Tibial nerve (tissue), 4 donors: ENCODE measurements around the gene EPS8L1. TPM values are rescaled to one million over a fixed set of nuclear protein-coding genes. Genes with fewer than 3 reads are reported as not detected.

Experiments used
- DNase-seq, 2 donors: peaks; one replicate each; pipeline ENCODE4 v3.0.0-alpha.2; 2019; ENCODE audit warnings: low spot score in 2 of 2
- H3K27ac ChIP-seq, 4 donors: fragments of 200-600 bp; sonication (generic) in 3 of 4; one replicate each; pipeline ENCODE4 v1.5.1; 2017 to 2019; ENCODE audit warnings: mild to moderate bottlenecking in 1 of 4
- H3K27me3 ChIP-seq, 2 donors: fragments of 200-600 bp; sonication (generic) in 1 of 2; one replicate each; pipeline versions ENCODE4 v1.5.1 to v1.6.0; 2017 to 2019
- H3K36me3 ChIP-seq, 3 donors: fragments of 200-600 bp; sonication (generic); one replicate each; pipeline ENCODE4 v1.5.1; 2018 to 2019
- H3K4me1 ChIP-seq, 4 donors: fragments of 200-600 bp; sonication (generic) in 3 of 4; one replicate each; pipeline ENCODE4 v1.5.1; 2017 to 2019
- H3K4me3 ChIP-seq, 4 donors: fragments of 200-600 bp; sonication (generic) in 3 of 4; one replicate each; pipeline ENCODE4 v1.5.1; 2017 to 2019; ENCODE audit warnings: mild to moderate bottlenecking in 1 of 4, moderate library complexity in 1 of 4
- H3K9me3 ChIP-seq, 4 donors: fragments of 200-600 bp; sonication (generic) in 3 of 4; one replicate each; pipeline ENCODE4 v1.5.1; 2017 to 2019
- EP300 ChIP-seq, 2 donors: sonication (generic); formaldehyde crosslinking; IDR thresholded peaks; one replicate each; pipeline ENCODE4 v1.6.1; 2017; ENCODE audit warnings: antibody characterized with exemption in 2 of 2, mild to moderate bottlenecking in 1 of 2
- POLR2A ChIP-seq, 2 donors: fragments of 450-650 bp; IDR thresholded peaks; one replicate each; pipeline ENCODE4 v1.6.1; 2017; ENCODE audit warnings: antibody characterized with exemption in 2 of 2, mild to moderate bottlenecking in 2 of 2, moderate library complexity in 2 of 2
- WGBS, 2 donors: methylation state at CpG; one replicate each; pipeline ENCODE4 v1.1.5; 2018; 5-methylcytosine and 5-hydroxymethylcytosine counted together
- total RNA-seq, 4 donors: library from RNA; depleted of rRNA; stranded (reverse); fragments of >200 nt; gene quantifications; one replicate each; pipeline ENCODE4 v1.1.0, GENCODE V29; 2016
- TF ChIP-seq, protein P1 (sequence below), 5 experiments: fragments of 200-600 bp in 3 of 5; fragments of 450-650 bp in 2 of 5; sonication (generic) in 3 of 5; IDR thresholded peaks; one replicate each; pipeline ENCODE4 v1.5.1; 2016 to 2019; ENCODE audit warnings: antibody characterized with exemption in 5 of 5, mild to moderate bottlenecking in 3 of 5, moderate library complexity in 2 of 5

EPS8L1 gene
- total RNA-seq, 4 donors from 2014 or later = 0.44 to 1.2 TPM; not detected in 2

GRCh38 chr19:55113570-55114039, 37.9 kb downstream of the EPS8L1 start:
- H3K36me3 ChIP-seq = peaks cover 0 to 29% (median 0%) of the 10 kb centered on the region in 3 donors
- peak overlapping the region; percentile 82 to 95 (median 88) for H3K27ac ChIP-seq
- H3K9me3 ChIP-seq = no peaks in the 10 kb centered on the region
- H3K4me3 ChIP-seq = peak overlapping the region in 1 of 4 donors; percentile 1
- DNase-seq = peak; percentile 90 to 97
- no peaks in the 10 kb centered on the region for H3K27me3 ChIP-seq
- TF ChIP-seq EP300 (IDR thresholded peaks at IDR 0.05) (peak; percentile 94 to 95), POLR2A (IDR thresholded peaks at IDR 0.05) (peak in 1 of 2 donors; percentile 54)
- TF ChIP-seq, protein P1, sequence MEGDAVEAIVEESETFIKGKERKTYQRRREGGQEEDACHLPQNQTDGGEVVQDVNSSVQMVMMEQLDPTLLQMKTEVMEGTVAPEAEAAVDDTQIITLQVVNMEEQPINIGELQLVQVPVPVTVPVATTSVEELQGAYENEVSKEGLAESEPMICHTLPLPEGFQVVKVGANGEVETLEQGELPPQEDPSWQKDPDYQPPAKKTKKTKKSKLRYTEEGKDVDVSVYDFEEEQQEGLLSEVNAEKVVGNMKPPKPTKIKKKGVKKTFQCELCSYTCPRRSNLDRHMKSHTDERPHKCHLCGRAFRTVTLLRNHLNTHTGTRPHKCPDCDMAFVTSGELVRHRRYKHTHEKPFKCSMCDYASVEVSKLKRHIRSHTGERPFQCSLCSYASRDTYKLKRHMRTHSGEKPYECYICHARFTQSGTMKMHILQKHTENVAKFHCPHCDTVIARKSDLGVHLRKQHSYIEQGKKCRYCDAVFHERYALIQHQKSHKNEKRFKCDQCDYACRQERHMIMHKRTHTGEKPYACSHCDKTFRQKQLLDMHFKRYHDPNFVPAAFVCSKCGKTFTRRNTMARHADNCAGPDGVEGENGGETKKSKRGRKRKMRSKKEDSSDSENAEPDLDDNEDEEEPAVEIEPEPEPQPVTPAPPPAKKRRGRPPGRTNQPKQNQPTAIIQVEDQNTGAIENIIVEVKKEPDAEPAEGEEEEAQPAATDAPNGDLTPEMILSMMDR (IDR thresholded peaks at IDR 0.05) = no peak
- 14 to 36% methylated on average over 11 to 12 of the region's 12 CpGs for WGBS, 2 donors
- peaks cover 0 to 58% (median 35%) of the 10 kb centered on the region in 4 donors for H3K4me1 ChIP-seq

- no peak for TF ChIP-seq POLR2A (IDR thresholded peaks at IDR 0.05)
- no peak for TF ChIP-seq EP300 (IDR thresholded peaks at IDR 0.05)
- TF ChIP-seq, protein P1 (IDR thresholded peaks at IDR 0.05) = no peak
- Histone ChIP-seq H3K4me3 (no peak overlapping the region), H3K9me3 (no peaks in the 10 kb centered on the region), H3K4me1 (peaks cover 0 to 64% (median 35%) of the 10 kb centered on the region in 4 donors), H3K27ac (peak overlapping the region; percentile 82 to 95 (median 88)), H3K36me3 (peaks cover 0 to 19% (median 0%) of the 10 kb centered on the region in 3 donors), H3K27me3 (no peaks in the 10 kb centered on the region)
- DNase-seq = no peak
- WGBS, 2 donors = 70 to 80% methylated on average over 9 of the region's 9 CpGs
These were observed 39.0 kb downstream of the EPS8L1 start for GRCh38 chr19:55114566-55115145.

DNA sequence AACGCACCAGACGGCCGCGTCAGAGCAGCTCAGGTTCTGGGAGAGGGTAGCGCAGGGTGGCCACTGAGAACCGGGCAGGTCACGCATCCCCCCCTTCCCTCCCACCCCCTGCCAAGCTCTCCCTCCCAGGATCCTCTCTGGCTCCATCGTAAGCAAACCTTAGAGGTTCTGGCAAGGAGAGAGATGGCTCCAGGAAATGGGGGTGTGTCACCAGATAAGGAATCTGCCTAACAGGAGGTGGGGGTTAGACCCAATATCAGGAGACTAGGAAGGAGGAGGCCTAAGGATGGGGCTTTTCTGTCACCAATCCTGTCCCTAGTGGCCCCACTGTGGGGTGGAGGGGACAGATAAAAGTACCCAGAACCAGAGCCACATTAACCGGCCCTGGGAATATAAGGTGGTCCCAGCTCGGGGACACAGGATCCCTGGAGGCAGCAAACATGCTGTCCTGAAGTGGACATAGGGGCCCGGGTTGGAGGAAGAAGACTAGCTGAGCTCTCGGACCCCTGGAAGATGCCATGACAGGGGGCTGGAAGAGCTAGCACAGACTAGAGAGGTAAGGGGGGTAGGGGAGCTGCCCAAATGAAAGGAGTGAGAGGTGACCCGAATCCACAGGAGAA, 39.9 kb downstream of the EPS8L1 start:
- H3K9me3 ChIP-seq = no peaks in the 10 kb centered on the region
- peaks cover 0 to 64% (median 35%) of the 10 kb centered on the region in 4 donors for H3K4me1 ChIP-seq
- no peak for DNase-seq
- peak overlapping the region; percentile 44 to 95 (median 90) for H3K27ac ChIP-seq
- peak overlapping the region; percentile 58 to 97 (median 87) for H3K4me3 ChIP-seq
- peaks cover 0 to 10% (median 0%) of the 10 kb centered on the region in 3 donors for H3K36me3 ChIP-seq
- H3K27me3 ChIP-seq = no peaks in the 10 kb centered on the region
- WGBS, 2 donors = 54 to 55% methylated on average over 13 of the region's 13 CpGs
- TF ChIP-seq EP300 (IDR thresholded peaks at IDR 0.05) (no peak), POLR2A (IDR thresholded peaks at IDR 0.05) (no peak)
- TF ChIP-seq, protein P1 (IDR thresholded peaks at IDR 0.05) = no peak

DNA sequence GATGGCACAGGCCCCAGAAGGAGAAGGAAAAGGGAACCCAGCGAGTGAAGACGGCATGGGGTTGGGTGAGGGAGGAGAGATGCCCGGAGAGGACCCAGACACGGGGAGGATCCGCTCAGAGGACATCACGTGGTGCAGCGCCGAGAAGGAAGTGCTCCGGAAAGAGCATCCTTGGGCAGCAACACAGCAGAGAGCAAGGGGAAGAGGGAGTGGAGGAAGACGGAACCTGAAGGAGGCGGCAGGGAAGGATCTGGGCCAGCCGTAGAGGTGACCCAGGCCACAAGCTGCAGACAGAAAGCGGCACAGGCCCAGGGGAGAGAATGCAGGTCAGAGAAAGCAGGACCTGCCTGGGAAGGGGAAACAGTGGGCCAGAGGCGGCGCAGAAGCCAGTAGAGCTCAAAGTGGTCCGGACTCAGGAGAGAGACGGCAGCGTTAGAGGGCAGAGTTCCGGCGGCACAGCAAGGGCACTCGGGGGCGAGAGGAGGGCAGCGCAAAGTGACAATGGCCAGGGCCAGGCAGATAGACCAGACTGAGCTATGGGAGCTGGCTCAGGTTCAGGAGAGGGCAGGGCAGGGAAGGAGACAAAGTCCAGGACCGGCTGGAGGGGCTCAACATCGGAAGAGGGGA, 40.7 kb downstream of the EPS8L1 start:
- H3K36me3 ChIP-seq = peaks cover 0 to 9% (median 0%) of the 10 kb centered on the region in 3 donors
- 1% methylated on average over 25 of the region's 25 CpGs for WGBS, 2 donors
- peak in 1 of 2 donors; percentile 67 for DNase-seq
- H3K27me3 ChIP-seq = no peaks in the 10 kb centered on the region
- H3K27ac ChIP-seq = peak overlapping the region; percentile 44 to 95 (median 90)
- peak overlapping the region; percentile 58 to 97 (median 87) for H3K4me3 ChIP-seq
- H3K4me1 ChIP-seq = peaks cover 0 to 64% (median 35%) of the 10 kb centered on the region in 4 donors
- H3K9me3 ChIP-seq = no peaks in the 10 kb centered on the region
- peak in 1 of 2 donors; percentile 53 for TF ChIP-seq EP300 (IDR thresholded peaks at IDR 0.05)
- TF ChIP-seq, protein P1 (IDR thresholded peaks at IDR 0.05) = no peak
